BJ (cell line): ENCODE results near the gene AP1AR. TPM values are rescaled to one million over a fixed set of nuclear protein-coding genes. Genes with fewer than 3 reads are reported as not detected.

Experiments
- CTCF ChIA-PET: fragments of 350-600 bp; formaldehyde crosslinking; extraction: SDS; loops from one replicate; lab custom pipeline; 2021; ENCODE audit warnings: antibody characterized with exemption, inconsistent platforms; lab: Yijun Ruan, JAX
- POLR2A ChIA-PET: fragments of 300-600 bp; sonication (Branson Sonifier 250); formaldehyde crosslinking; extraction: SDS; loops from one replicate; lab custom pipeline; 2021; ENCODE audit warnings: antibody characterized with exemption; lab: Charles Lee
- DNase-seq: peaks from one replicate; pipeline ENCODE4 v3.0.0-alpha.2; 2011; ENCODE audit warnings: low read depth
- H3K27me3 ChIP-seq: 2 replicates; pipeline ENCODE4 v1.6.0; 2011; ENCODE audit warnings: low read length; ENCODE audit not compliant: control insufficient read depth, insufficient read depth
- H3K36me3 ChIP-seq: 2 replicates; pipeline ENCODE4 v1.5.1; 2011; ENCODE audit warnings: low read length; ENCODE audit not compliant: control insufficient read depth, insufficient read depth
- H3K4me3 ChIP-seq: 2 replicates; pipeline ENCODE4 v1.5.1; 2011; ENCODE audit warnings: low read depth, mild to moderate bottlenecking, control low read depth, low read length
- polyA plus RNA-seq: library from polyadenylated mRNA; depleted of rRNA; stranded (reverse); fragments of >200 nt; gene quantifications from 2 replicates; pipeline ENCODE4 v1.2.3, GENCODE V29; 2011
- TF ChIP-seq, protein P1 (sequence below): IDR thresholded peaks from 2 replicates; pipeline ENCODE4 v1.5.1; 2011; ENCODE audit warnings: low read depth, mild to moderate bottlenecking, control low read depth, inconsistent platforms, low read length, moderate library complexity; ENCODE audit not compliant: insufficient read depth

Gene AP1AR
- polyA plus RNA-seq, 1 experiment: 3.3 TPM

DNA sequence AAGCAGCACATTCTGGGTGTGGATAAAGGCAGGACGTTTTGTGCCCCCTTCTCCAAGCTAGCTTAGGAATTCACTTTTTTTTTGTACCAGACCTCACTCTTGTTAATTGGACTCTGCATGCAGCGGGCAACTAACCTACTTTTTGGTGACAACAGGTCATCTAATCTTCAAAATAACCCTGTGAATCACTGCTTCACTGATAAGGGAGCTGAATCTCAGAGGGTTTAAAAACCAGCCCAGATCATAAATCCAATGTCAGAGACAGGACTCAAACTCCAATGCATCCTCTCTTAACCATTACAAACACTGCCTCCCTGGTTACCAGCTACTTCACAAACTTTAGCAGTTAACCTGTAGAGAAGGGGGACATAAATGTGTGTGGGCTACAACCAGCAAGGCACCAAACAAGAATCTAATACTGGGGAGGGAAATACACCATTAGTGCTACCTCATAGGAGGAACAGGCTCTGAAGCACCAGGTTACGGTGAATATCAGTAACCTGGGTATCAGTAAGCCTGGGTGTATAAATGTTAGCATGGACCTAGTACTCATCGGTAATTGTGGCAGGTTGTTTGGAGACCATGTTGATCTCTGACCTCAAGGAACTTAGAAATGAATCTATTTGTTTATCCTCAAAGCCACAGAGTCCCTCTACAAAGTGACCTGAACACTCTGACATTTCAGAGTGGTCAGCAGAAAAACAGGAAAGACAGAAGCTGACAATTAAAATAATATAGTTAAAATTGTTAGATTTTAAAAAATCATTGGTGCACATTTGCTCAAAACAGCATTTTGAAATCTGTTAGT is 51.5 kb downstream of the AP1AR start:
- H3K4me3 ChIP-seq: no peak overlapping the region
- no peaks in the 10 kb centered on the region for H3K27me3 ChIP-seq
- no peaks in the 10 kb centered on the region for H3K36me3 ChIP-seq
- TF ChIP-seq, protein P1, sequence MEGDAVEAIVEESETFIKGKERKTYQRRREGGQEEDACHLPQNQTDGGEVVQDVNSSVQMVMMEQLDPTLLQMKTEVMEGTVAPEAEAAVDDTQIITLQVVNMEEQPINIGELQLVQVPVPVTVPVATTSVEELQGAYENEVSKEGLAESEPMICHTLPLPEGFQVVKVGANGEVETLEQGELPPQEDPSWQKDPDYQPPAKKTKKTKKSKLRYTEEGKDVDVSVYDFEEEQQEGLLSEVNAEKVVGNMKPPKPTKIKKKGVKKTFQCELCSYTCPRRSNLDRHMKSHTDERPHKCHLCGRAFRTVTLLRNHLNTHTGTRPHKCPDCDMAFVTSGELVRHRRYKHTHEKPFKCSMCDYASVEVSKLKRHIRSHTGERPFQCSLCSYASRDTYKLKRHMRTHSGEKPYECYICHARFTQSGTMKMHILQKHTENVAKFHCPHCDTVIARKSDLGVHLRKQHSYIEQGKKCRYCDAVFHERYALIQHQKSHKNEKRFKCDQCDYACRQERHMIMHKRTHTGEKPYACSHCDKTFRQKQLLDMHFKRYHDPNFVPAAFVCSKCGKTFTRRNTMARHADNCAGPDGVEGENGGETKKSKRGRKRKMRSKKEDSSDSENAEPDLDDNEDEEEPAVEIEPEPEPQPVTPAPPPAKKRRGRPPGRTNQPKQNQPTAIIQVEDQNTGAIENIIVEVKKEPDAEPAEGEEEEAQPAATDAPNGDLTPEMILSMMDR: no peak
- POLR2A ChIA-PET: no interaction called here
- DNase-seq: no peak
- CTCF ChIA-PET: no interaction called here

- Histone ChIP-seq H3K36me3 (no peaks in the 10 kb centered on the region), H3K27me3 (no peaks in the 10 kb centered on the region), H3K4me3 (peak overlapping the region; percentile 76)
- TF ChIP-seq, protein P1: no peak
- ChIA-PET POLR2A (no interaction called here), CTCF (no interaction called here)
- no peak for DNase-seq
These were observed 52.6 kb downstream of the AP1AR start for GRCh38 chr4:112284166-112284565.

DNA sequence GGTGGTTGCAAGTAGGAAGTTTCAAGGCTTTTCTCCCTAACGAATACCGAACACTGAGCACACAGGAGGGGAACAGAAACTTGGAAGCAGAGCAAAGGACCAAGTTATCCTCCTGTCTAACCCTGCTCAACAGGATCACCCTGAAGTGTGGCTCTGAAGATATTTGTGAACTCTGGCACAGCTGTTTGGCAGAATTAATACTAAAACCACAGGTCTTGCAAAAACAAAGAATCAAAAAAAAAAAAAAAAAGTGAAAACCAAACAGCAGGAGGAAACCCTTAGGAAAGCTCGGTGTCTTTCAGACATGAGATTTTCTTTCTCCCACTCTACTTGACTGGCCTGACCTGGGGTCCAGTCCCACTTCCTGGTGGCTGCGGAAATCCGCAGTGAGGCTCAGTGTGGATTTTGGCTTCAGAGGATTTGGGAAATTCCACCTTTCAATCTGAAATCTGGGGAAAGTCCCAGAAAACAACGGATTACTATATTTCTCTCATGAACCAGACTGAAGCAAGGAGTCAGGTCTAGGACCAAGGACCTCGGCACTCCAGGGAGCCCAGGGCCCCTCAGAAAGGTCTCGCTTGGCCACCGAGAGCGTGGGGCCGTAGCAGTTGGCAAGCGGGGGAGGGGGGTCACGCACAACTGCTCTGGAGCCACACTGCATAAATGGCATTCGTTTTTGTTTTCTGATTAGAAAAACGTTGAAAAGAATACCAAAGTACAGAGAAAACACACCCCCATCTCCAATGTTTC is 53.2 kb downstream of the AP1AR start:
- peak overlapping the region; percentile 76 for H3K4me3 ChIP-seq
- DNase-seq: no peak
- no peaks in the 10 kb centered on the region for H3K27me3 ChIP-seq
- CTCF ChIA-PET: interaction anchor here (1.2 to 1.5 kb wide), 2 partner anchors 27 to 43 kb away, joined by 4 to 5 read pairs; no protein-coding TSS in a partner anchor
- POLR2A ChIA-PET: interaction anchor here (0.7 kb wide), 1 partner anchor 18 kb away, joined by 7 read pairs; no protein-coding TSS in a partner anchor
- no peaks in the 10 kb centered on the region for H3K36me3 ChIP-seq
- TF ChIP-seq, protein P1: no peak

DNA sequence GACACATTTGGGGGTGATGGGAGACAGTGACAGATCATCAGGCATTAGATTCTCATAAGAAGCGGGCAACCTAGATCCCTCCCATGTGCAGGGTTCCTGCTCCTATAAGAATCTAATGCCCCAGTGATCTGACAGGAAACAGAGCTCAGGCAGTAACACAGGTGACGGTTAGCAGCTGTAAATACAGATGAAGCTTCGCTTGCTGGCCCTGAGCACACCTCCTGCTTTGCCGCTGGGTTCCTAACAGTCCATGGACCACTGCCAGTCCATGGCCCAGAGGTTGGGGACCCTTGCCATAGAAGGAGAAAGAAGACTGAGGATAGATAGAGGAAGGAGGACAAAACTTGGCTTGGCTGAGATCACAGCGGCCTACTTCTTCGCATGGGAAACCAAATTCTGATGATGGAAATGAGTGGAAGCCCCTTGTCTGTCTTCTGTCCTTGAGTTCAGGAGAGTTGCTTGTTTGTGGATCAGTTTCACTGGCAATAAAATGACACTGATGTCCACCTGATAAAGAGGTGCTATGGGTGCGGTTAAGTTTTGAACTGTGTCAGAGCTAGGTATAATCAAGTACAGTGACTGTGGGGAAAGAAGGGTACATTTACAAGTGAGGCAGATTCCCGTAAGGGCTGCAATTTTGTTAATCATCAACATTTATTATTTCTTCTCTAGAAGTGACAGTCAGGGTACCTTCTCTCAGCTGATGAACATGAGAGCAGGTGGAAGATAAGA is 55.8 kb downstream of the AP1AR start:
- H3K36me3 ChIP-seq: no peaks in the 10 kb centered on the region
- ChIA-PET POLR2A (no interaction called here), CTCF (interaction anchor here (0.6 kb wide), 1 partner anchor 39 kb away, joined by 3 read pairs; no protein-coding TSS in a partner anchor)
- no peak overlapping the region for H3K4me3 ChIP-seq
- no peak for DNase-seq
- TF ChIP-seq, protein P1: no peak
- H3K27me3 ChIP-seq: no peaks in the 10 kb centered on the region
